ENCODE measurements around the gene VPS26A.

The VPS26A gene

GRCh38 chr10:69123747-69124562 lies at the start of gene VPS26A:
TSS of gene VPS26A (plus strand) at chr10:69124178. CDS start at chr10:69124278, 100 bp downstream.
- DNase-seq: peak; percentile 99

GRCh38 chr10:69074532-69074931 lies 49.4 kb upstream of the VPS26A start:
- DNase-seq: no peak

DNA sequence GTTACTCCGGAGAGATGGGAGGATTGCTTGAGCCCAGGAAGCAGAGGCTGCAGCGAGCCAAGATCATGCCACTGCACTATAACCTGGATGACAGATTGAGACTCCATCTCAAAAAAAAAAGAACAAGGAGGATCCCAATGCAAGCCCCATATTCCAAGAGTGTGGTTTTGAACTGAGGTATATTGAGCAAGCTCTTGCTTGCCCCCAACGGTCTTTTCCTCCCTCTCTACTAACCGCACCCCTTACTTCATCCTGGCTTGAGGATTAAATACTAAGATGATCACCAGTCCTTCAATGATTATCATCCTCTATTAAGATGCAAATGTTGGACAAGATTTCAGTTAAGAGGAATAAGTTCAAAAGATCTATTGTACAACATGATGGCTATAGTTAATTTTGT lies 48.5 kb upstream of the VPS26A start:
- no peak for DNase-seq

DNA sequence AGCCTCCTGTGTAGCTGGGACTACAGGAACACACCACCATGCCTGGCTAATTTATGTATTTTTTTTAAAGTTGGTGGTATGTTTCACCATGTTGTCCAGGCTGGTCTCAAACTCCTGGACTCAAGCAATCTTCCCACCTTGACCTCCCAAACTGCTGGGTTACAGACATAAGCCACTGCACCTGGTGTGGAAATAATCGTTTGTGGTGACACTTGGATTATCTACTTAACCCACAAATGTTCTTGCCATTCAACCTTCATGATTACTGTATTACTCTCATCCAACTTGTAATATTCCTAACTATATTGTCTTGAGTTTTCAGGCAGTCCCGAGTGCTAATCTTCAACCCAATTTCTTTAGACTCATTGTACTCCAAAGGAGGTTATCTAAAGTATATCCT lies 45.7 kb upstream of the VPS26A start:
- no peak for DNase-seq

DNA sequence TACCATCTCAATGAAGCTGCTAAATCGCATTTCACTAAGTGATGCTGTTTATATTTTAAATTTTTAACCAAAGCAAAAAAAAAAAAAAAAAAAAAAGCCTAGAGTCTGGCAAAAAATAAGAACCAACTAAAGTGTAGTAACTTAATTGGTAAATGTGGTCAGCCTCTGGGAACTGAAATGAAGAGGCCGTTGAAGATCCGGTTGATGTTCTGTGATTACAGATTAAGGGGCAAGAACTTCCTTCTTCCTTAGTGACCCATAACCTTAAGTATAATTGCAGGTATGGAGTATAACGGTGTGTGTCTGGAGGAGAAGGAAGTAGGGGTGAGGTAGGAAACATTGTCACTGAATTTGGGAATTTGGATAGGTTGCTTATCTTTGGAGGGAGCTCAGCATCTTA lies 43.8 kb upstream of the VPS26A start:
- no peak for DNase-seq

DNA sequence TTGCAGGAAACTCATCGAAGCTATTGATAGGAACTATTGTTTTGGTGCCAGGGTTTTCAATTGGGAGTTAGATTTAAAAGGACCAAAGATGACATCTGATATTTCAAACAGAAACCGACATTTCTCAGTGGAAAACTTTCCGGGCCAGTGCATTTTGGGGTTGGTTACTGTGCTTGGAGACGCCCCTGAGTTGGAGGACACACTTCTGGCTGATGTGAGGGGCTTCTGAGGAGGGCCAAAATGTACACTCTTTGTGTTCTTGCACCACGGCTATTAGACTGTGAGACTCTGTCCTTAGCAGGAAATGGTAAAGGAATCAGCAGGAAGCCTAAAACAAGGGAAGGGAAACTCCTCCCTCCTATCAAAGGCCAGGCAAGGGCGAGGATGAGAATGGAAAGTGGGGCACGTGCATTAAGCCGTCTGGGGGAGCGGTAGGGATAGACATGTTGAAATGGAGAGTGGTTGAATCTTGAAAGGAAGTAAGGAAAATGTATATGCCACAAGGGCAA lies 37.9 kb upstream of the VPS26A start:
- DNase-seq: no peak

DNA sequence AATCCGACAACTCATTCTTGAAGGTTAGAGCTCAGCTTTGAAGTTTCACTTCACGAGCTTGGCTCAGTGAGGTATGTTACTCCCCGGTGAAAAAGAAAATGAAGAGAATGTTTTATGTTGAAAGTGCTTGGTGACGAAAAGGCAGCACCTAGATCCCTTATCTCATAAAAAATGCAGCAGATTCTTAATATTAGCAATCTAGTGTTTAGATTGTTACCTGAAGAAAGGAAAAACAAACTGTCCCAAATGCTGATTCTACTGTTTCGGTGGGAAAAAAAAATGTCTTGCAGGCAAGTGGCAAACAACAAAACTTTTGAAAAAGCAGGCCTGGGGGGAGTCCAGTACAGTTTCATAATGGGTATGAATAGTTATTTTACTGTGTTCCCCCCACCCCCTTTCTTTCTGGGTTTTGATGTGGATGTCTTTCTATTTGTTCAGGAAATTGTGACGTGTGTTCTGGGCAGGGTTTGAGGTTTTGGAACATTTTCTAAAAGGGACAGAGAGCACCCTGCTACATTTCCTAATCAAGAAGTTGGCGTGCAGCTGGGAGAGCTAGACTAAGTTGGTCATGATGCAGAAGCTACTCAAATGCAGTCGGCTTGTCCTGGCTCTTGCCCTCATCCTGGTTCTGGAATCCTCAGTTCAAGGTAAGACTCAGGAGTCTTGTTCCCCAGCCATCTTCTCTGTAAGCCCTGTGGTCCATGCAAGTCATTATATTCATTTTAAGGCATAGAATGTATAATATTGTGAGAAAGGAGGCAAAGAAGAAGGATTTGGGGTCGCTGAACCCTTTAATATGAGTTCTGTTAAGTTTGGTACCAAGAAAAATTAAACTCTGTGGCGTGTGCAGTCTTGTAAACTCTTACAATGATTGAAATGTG lies 36.1 kb upstream of the VPS26A start, which contains the start of gene SRGN:
TSS of gene SRGN (plus strand) at position 514 of the 881 bp plus-strand sequence. CDS start at position 569, 55 bp downstream.
- peak; percentile 96 for DNase-seq

DNA sequence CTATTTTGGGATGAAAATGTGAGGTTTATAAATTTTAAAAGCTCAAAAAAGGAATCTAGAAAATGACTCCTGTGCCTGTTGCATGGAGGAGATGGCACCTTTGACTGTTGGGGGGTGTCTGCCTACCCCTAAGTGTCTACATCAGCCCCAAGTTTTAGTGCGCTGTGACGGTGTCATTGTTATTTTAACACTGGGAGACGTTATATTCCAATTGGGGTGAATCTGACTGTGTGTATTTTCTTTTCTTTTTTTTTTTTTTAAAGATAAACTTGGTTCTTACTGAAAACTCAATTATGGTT lies 35.6 kb upstream of the VPS26A start:
- no peak for DNase-seq

DNA sequence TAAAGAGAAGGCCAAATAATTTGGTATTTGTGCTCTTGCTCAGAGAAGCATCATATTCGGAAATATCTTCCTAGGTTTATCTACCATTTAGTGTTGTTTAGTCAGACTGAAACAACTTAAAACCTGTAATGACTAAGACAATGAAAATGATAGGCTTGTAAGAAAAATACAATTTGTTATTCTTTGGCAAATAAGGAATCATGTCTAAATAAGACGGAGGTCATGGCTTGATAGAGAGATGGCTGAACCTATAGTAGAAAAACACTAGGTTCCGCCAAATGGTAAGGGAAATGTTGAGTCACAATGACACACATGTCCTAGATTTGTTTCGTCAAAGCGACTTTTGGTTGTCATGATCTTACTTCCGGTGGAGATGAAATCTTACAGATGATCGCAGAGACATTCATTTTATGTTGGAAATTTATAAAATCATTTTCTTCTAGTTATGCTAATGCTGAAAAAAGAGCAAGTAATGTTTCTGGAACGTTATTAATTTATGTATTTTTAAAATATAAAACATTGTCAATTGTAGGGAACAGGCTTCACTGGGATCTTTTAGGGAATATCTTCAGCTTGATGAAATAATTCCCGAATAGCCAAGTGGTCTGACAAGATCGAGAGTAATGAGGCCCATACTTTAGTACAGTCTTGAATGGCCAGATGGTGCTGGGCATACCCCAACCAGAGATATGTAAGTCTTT lies 35.0 kb upstream of the VPS26A start:
- peak; percentile 92 for DNase-seq

DNA sequence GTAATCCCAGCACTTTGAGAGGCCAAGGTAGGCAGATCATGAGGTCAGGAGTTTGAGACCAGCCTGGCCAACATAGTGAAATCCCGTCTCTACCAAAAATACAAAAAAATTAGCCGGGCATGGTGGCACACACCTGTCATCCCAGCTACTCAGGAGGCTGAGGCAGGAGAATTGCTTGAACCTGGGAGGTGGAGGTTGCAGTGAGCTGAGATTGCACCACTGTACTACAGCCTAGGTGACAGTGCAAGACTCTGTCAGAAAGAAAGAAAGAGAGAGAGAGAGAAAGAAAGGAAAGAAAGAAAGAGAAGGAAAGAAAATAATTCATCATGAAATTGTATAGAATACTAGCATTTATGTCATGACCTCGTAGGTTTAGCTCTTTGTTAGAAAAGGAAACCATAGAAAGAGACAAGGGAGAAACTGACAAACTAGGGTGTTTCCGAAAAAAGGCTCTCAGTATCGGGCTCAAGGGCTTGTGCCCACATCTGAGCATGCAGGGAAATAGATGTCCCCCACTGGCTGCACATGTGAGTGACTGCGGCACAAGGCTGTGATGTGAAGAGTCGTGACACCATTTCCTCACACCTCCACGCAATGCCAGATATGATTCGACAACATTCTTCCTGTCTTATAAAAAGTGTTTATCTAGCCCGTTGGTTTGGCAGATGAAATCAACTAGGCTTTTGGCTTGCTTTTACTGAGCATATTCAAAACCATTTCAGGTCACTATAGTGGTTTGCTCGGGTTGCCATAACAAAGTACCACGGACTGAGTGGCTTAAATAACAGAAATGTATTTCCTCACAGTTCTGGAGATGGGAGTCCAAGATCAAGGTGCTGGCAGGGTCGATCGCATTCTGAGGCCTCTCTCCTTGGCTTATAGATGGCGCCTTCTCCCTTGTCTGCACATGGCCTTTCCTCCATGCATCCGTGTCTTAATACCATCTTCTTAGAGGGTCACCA lies 34.1 kb upstream of the VPS26A start:
- DNase-seq: peak; percentile 94

DNA sequence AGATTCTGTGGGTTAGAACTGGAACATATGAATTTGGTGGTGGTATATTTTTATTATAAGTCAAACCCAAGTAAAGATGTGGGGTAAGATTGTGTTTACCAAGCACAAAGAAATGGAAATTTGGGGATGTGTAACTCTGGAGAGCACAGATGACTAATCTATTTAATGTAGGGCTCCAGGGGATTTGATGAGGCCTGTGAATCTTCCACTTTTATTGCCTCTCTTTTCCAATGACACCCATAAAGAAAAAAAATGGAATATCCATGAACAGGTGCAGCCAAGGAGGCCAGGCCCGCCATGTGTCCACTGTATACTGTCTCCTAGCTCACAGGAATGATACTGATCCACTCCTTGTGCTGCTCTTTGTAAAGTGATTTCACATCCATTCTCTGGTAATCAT lies 33.3 kb upstream of the VPS26A start:
- no peak for DNase-seq

- no peak for DNase-seq
Observed at GRCh38 chr10:69091143-69091651, 32.8 kb upstream of the VPS26A start.

DNA sequence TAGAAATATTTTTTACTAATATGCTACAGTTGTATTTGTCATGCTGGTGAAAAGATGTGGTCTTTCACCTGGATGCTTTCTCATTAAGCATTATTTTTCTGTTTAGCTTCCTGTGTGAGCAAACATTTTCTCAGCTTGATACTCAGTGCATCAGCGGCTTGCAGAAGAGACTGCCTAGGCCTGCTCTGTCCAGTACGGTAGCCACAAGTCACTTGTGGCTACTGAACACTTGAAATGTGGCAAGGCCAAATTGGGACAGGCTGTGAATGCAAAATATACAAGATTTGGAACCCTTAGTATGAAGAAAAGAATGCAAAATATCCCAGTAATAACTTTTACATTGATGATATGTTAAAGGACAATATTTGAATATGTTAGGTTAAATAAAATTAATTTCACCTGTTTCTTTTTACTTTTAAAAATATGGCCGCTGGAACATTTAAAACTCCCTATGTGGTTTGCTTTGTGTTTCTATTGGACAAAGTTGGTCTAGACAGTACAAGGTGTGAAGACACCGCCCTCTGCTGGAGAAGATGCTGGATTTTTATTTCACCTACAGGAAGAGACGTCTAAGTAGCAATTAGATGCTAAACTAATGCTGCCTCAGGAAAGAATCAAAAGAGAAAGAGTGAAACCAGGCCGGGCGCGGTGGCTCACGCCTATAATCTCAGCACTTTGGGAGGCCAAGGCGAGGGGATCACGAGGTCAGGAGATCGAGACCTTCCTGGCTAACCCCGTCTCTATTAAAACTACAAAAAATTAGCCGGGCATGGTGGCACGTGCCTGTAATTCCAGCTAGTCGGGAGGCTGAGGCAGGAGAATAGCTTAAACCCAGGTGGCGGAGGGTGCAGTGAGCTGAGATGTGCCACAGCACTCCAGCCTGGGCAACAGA lies 30.8 kb upstream of the VPS26A start:
- peak; percentile 91 for DNase-seq

DNA sequence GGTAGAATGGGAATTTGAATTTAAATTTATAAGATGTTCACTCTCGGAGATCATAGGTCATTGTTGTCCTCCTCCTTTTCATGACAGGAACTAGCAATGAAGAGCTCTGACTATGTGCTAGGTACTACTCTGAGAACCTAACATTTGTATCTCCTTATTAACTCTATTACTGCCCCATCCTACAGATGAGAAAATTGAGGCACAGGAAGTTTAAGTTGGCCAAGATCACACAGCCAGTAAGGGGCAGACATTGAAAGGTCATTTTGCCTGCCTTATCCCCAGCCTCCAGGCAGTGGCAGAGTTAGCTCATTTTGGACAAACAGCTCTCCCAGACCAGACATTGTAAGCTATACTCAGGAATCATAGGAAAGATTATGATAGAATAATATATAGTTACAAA lies 30.0 kb upstream of the VPS26A start:
- no peak for DNase-seq

GRCh38 chr10:69096045-69096444 lies 27.9 kb upstream of the VPS26A start:
- DNase-seq: no peak

GRCh38 chr10:69097729-69098128 lies 26.2 kb upstream of the VPS26A start:
- DNase-seq: no peak

GRCh38 chr10:69100136-69100872 lies 23.7 kb upstream of the VPS26A start:
- DNase-seq: no peak

DNA sequence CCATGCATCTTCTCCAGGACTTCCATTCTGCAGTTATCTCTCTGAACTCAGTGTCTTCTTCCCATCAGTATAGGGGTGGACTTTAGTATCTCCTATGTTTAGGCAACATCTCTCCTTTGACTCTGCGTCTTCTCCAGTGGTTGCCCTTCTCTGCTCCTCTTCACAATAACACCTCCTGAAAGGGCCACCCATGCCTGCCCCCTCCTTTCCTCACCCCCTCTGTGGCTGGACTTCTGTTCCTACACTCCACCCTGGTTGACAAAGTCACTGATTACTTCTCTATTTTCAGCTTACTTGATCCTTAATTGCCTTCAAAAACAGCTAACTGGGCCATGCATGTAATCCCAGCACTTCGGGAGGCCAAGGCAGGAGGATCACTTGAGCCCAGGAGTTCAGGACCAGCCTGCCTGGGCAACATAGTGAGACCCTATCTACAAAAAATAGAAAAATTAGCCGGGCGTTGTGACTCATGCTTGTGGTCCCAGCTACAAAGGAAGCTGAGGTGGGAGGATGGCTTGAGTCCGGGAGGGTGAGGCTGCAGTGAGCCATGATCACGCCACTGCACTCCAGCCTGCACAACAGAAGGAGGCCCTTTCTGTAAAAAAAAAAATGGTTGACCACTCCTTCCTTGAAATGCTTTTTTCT lies 22.4 kb upstream of the VPS26A start:
- peak; percentile 63 for DNase-seq

DNA sequence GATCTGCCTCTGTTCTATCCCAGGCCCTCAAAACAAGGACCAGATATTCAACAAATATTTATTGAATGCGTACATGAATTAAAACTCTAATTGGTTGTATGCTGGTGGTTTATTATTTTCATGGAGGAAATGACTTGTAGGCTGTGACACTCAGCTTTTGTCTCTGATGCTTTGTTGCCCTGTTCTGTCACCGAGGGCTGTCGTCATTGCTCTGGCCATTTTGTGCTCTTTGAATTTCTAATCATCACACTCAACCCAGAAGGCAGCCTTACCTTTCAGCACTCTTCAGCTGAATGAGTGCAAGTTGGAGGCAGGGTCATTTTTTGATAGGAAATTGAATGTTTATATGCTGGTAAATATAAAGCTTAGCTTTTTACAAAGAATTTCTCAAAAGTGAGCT lies 21.5 kb upstream of the VPS26A start:
- no peak for DNase-seq
